ENCODE measurements around the gene TOMM5.

DNA sequence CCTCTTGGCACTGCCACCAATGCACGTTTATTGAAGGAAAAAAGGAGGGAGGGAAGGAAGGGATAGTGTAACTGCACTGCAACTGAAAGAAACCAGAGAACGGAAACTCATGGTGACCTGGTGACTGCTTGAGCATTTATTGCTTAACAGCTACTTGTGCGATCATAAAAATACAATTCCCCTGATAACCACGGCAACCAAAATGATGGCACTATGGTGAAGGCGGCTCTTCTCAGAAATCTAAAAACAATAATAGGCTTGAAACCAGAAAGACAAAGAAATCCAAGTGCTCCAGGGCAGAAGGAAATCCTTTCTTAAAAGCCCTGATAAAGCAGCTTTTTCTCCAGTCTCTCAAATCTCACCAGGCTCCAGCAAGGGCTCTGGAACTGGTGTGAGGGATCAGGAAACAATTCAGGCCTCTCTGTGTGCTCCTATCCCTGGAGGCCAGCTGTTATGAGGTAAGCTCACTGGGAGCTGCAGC, 18.1 kb downstream of the TOMM5 start:
- TF ChIP-seq POLR2A (IDR thresholded peaks at IDR 0.05), result no peak
- TF ChIP-seq, protein P1, sequence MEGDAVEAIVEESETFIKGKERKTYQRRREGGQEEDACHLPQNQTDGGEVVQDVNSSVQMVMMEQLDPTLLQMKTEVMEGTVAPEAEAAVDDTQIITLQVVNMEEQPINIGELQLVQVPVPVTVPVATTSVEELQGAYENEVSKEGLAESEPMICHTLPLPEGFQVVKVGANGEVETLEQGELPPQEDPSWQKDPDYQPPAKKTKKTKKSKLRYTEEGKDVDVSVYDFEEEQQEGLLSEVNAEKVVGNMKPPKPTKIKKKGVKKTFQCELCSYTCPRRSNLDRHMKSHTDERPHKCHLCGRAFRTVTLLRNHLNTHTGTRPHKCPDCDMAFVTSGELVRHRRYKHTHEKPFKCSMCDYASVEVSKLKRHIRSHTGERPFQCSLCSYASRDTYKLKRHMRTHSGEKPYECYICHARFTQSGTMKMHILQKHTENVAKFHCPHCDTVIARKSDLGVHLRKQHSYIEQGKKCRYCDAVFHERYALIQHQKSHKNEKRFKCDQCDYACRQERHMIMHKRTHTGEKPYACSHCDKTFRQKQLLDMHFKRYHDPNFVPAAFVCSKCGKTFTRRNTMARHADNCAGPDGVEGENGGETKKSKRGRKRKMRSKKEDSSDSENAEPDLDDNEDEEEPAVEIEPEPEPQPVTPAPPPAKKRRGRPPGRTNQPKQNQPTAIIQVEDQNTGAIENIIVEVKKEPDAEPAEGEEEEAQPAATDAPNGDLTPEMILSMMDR (IDR thresholded peaks at IDR 0.05), result no peak

All from testis (tissue), 2 donors.